ENCODE data around the gene STARD5. TPM values are rescaled to one million over a fixed set of nuclear protein-coding genes. Genes with fewer than 3 reads are reported as not detected.

Gene STARD5
- total RNA-seq, 1 donor from 2014 or later, result 5.3 TPM

DNA sequence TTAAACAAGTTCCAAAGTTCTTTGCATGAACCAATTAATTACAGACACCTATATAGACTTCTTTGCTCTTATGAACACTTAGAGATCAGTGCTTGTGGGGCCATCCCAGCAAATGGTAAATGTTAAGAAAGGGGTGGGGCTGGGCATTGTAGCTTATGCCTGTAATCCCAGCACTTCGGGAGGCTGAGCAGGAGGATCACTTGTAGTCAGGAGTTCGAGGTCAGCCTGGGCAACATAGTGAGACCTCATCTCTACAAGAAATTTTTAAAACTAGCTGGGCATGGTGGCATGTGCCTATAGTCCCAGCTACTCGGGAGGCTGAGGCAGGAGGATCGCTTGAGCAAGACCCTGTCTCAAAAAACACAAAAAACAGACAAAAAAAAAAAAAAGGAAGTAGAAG, 19.4 kb upstream of the STARD5 start:
- peaks cover 3% of the 10 kb centered on the region for H3K27me3 Mint-ChIP-seq (ENCODE audit: low read depth)
- H3K4me3 Mint-ChIP-seq (ENCODE audit: unreplicated experiment), result no peak overlapping the region
- H3K9me3 Mint-ChIP-seq (ENCODE audit: low read depth), result no peaks in the 10 kb centered on the region
- no peaks in the 10 kb centered on the region for H3K36me3 Mint-ChIP-seq (ENCODE audit: low read depth)
- no peak for DNase-seq (ENCODE audit: low spot score)
- TF ChIP-seq, protein P1, sequence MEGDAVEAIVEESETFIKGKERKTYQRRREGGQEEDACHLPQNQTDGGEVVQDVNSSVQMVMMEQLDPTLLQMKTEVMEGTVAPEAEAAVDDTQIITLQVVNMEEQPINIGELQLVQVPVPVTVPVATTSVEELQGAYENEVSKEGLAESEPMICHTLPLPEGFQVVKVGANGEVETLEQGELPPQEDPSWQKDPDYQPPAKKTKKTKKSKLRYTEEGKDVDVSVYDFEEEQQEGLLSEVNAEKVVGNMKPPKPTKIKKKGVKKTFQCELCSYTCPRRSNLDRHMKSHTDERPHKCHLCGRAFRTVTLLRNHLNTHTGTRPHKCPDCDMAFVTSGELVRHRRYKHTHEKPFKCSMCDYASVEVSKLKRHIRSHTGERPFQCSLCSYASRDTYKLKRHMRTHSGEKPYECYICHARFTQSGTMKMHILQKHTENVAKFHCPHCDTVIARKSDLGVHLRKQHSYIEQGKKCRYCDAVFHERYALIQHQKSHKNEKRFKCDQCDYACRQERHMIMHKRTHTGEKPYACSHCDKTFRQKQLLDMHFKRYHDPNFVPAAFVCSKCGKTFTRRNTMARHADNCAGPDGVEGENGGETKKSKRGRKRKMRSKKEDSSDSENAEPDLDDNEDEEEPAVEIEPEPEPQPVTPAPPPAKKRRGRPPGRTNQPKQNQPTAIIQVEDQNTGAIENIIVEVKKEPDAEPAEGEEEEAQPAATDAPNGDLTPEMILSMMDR (IDR thresholded peaks at IDR 0.05), result no peak
- no peak overlapping the region for H3K27ac Mint-ChIP-seq (ENCODE audit: unreplicated experiment)
- peaks cover 17% of the 10 kb centered on the region for H3K4me1 Mint-ChIP-seq (ENCODE audit: low read depth)

DNA sequence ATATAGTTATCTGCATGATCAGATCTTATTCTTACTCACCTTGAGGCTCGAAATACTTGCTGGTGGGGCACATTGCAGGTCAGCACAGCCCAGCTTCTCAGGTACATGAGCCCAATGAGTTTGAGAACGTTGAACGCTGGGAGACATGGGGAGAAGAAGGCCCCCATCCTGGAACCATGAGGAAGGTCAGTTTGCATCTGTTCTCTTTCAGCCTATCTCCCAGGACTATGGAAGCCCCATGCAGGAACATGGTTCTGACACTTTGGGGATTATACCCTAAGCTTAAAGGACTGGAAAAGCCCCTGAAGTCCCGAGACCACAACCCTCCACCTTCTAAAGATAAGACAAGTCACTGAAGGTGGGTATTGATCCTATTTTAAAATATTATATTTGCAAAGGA, 17.4 kb upstream of the STARD5 start:
- Mint-ChIP-seq H3K36me3 (ENCODE audit: low read depth) (no peaks in the 10 kb centered on the region), H3K27ac (ENCODE audit: unreplicated experiment) (no peak overlapping the region), H3K4me1 (ENCODE audit: low read depth) (peaks cover 35% of the 10 kb centered on the region), H3K4me3 (ENCODE audit: unreplicated experiment) (no peak overlapping the region), H3K9me3 (ENCODE audit: low read depth) (no peaks in the 10 kb centered on the region), H3K27me3 (ENCODE audit: low read depth) (peaks cover 3% of the 10 kb centered on the region)
- no peak for DNase-seq (ENCODE audit: low spot score)
- TF ChIP-seq, protein P1 (IDR thresholded peaks at IDR 0.05), result no peak

DNA sequence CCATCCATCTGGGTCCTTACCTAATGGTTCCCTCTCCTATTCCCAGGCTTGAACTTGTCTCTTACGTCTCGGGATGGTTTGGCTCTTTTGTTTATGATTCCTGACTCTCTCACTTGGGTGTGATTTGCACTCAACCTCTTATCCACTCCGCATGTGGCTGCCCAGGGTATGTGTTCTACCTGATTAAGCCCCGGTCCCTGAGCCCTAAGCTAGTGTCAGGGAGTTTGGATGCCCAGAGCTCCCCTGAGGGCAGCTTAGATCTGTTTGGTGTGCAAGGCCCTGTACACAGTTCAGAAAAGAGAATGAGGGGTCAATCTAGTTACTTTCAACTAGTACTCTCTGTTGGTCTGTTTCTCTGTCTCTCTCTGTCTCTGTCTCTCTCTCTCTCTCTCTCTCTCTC, 15.9 kb upstream of the STARD5 start:
- no peak overlapping the region for H3K27ac Mint-ChIP-seq (ENCODE audit: unreplicated experiment)
- no peak overlapping the region for H3K4me3 Mint-ChIP-seq (ENCODE audit: unreplicated experiment)
- H3K9me3 Mint-ChIP-seq (ENCODE audit: low read depth), result no peaks in the 10 kb centered on the region
- DNase-seq (ENCODE audit: low spot score), result no peak
- peaks cover 35% of the 10 kb centered on the region for H3K4me1 Mint-ChIP-seq (ENCODE audit: low read depth)
- no peaks in the 10 kb centered on the region for H3K36me3 Mint-ChIP-seq (ENCODE audit: low read depth)
- H3K27me3 Mint-ChIP-seq (ENCODE audit: low read depth), result no peaks in the 10 kb centered on the region
- TF ChIP-seq, protein P1 (IDR thresholded peaks at IDR 0.05), result no peak

DNA sequence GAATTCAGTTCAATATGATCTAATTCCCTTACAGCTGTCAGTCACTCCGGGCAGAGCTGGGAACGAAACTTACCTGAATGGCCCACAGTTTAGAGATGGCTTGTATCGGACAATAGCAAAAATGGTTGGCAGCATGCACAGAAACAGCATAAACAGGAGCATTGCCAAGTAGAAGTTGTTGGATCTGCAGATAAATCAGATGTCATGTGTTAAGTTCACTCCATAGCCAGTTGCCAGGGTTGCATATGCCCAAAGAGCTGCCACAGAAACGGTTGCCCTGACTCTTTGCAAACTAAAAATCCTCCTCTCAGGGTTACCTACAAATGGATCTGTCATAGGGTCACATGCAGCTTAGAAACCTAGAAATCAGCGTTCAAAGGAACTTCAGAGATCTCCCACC, 15.4 kb upstream of the STARD5 start:
- H3K27me3 Mint-ChIP-seq (ENCODE audit: low read depth), result no peaks in the 10 kb centered on the region
- H3K36me3 Mint-ChIP-seq (ENCODE audit: low read depth), result no peaks in the 10 kb centered on the region
- peak overlapping the region; percentile 96 for H3K27ac Mint-ChIP-seq (ENCODE audit: unreplicated experiment)
- TF ChIP-seq, protein P1 (IDR thresholded peaks at IDR 0.05), result no peak
- no peak overlapping the region for H3K4me3 Mint-ChIP-seq (ENCODE audit: unreplicated experiment)
- peaks cover 35% of the 10 kb centered on the region for H3K4me1 Mint-ChIP-seq (ENCODE audit: low read depth)
- no peaks in the 10 kb centered on the region for H3K9me3 Mint-ChIP-seq (ENCODE audit: low read depth)
- DNase-seq (ENCODE audit: low spot score), result no peak

DNA sequence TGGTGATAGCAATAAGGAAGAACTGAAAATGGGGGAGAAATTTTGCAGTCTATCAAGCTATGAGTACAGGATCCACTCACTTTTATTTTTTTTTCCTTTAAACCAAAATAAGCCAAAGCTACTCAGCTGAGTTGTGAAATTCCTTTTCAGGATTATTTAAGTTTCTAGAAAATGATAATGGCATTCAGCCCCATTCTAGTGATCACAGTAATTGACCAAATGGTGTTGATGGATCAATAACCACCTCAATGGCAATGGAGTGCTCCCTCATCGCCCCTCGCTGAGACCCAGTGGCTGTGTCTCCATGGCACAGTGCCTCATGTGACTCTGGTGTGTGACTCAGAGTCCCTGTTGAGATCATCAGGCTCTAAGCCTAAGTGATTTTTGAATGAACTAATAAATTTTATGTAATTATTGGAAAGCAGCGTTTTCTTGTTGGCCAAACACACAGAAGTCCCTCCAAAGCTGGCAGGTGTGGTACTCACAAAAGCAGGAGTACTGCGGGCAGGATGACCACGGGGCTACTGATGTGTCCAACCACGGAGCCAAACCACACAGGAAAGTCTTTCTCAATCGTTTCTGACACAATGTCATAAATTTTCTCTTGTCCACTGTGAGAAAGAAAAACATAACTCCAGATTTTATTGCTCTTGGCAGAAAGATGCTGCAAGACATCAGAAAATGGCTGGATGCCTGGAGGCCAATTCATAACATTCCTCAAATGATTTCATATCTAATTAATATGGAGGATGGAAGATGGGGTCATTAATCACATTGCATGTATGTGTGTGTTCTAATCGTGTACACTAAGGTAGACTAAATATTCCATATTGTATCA, 14.4 kb upstream of the STARD5 start:
- TF ChIP-seq, protein P1 (IDR thresholded peaks at IDR 0.05), result no peak
- no peaks in the 10 kb centered on the region for H3K36me3 Mint-ChIP-seq (ENCODE audit: low read depth)
- peaks cover 35% of the 10 kb centered on the region for H3K4me1 Mint-ChIP-seq (ENCODE audit: low read depth)
- no peak for DNase-seq (ENCODE audit: low spot score)
- no peaks in the 10 kb centered on the region for H3K27me3 Mint-ChIP-seq (ENCODE audit: low read depth)
- no peaks in the 10 kb centered on the region for H3K9me3 Mint-ChIP-seq (ENCODE audit: low read depth)
- peak overlapping the region; percentile 96 for H3K27ac Mint-ChIP-seq (ENCODE audit: unreplicated experiment)
- no peak overlapping the region for H3K4me3 Mint-ChIP-seq (ENCODE audit: unreplicated experiment)

All from chondrocyte (in vitro differentiated cells).